AG09319 (cell line): ENCODE data around the gene EPOP.

Source experiments
- DNase-seq: peaks from one replicate; pipeline ENCODE4 v3.0.0-alpha.2; 2010; ENCODE audit warnings: low read depth; ENCODE audit errors: extremely low read depth
- TF ChIP-seq, protein P1 (sequence below): IDR thresholded peaks from 2 replicates; pipeline ENCODE4 v1.5.1; 2011; ENCODE audit warnings: low read depth, mild to moderate bottlenecking, inconsistent platforms, low read length, moderate library complexity

The EPOP gene

DNA sequence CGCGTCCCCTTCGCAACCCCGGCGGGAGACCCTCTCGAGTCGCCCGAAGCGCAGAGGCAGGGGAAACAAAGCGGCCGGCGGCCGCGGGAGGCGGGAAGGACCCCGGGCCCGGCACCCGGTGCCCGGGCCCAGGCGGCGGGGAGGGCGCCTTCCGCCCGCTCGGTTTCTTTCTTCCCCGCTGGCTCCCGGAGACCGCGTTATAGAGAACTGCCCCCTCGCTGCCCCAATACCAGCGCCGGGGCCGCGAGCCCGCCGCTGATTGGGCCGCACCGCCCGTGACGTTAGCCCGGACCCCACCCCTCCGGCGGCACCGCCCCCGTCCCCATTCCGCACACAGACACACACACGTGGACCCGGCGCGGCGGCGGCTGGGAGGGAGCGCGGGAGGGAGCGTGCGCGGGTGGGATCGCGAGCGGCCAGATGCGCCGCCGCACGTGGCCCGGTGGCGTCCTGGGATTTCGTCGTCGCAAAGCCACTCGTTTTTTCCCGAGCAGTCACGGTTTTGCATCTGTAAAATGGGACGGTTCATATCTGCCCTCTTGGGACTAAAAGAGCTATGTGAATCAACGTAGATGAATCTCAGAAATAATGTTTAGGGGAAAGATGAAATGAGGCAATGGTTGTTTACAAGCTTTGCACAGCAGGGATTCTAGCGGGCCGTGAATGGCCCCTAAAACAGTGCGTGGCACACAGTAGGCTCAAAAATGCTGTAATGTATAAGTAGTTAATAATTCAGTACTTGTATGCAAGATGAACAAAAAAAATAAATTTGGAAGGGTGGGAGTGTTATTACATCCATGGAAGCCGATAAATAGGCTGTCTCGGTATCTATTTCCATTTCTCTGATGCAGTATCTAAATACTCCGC is at the start of gene EPOP:
TSS of gene EPOP (minus strand) at position 209 of the 867 bp plus-strand sequence. CDS start 462 bp downstream, outside the sequence.
- TF ChIP-seq, protein P1, sequence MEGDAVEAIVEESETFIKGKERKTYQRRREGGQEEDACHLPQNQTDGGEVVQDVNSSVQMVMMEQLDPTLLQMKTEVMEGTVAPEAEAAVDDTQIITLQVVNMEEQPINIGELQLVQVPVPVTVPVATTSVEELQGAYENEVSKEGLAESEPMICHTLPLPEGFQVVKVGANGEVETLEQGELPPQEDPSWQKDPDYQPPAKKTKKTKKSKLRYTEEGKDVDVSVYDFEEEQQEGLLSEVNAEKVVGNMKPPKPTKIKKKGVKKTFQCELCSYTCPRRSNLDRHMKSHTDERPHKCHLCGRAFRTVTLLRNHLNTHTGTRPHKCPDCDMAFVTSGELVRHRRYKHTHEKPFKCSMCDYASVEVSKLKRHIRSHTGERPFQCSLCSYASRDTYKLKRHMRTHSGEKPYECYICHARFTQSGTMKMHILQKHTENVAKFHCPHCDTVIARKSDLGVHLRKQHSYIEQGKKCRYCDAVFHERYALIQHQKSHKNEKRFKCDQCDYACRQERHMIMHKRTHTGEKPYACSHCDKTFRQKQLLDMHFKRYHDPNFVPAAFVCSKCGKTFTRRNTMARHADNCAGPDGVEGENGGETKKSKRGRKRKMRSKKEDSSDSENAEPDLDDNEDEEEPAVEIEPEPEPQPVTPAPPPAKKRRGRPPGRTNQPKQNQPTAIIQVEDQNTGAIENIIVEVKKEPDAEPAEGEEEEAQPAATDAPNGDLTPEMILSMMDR: no peak

DNA sequence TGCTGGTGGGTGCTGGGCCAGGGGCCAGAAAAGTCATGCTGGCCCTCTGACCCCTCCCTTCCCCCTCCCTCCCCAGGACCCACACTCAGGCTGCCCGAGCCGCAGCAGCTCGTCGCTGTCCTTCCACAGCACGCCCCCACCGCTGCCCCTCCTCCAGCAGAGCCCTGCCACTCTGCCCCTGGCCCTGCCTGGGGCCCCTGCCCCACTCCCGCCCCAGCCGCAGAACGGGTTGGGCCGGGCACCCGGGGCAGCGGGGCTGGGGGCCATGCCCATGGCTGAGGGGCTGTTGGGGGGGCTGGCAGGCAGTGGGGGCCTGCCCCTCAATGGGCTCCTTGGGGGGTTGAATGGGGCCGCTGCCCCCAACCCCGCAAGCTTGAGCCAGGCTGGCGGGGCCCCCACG is 47.0 kb upstream of the EPOP start:
- DNase-seq: no peak
- TF ChIP-seq, protein P1: no peak

More for the DNA sequence above, at the start of gene EPOP:
- peak; percentile 56 for DNase-seq

DNA sequence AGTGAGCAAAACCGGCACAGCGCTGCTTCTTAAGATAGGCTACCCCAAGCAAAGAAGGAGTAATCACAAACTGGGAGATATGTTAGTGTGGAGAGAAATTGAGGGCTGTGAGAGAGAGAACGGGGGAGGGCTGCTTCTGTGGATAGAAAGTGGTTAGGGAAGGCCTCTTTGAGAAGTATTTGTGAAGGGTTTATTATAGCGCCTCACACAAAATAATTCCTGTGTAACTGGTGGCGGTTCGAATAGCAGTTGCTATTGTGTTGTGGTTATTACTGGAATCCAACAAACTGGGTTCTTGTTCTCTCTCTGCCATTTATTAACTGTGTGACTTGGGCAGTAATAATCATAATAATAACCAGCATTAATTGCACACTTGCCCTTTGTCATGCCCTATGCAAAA is 46.2 kb upstream of the EPOP start:
- no peak for DNase-seq
- TF ChIP-seq, protein P1: no peak

DNA sequence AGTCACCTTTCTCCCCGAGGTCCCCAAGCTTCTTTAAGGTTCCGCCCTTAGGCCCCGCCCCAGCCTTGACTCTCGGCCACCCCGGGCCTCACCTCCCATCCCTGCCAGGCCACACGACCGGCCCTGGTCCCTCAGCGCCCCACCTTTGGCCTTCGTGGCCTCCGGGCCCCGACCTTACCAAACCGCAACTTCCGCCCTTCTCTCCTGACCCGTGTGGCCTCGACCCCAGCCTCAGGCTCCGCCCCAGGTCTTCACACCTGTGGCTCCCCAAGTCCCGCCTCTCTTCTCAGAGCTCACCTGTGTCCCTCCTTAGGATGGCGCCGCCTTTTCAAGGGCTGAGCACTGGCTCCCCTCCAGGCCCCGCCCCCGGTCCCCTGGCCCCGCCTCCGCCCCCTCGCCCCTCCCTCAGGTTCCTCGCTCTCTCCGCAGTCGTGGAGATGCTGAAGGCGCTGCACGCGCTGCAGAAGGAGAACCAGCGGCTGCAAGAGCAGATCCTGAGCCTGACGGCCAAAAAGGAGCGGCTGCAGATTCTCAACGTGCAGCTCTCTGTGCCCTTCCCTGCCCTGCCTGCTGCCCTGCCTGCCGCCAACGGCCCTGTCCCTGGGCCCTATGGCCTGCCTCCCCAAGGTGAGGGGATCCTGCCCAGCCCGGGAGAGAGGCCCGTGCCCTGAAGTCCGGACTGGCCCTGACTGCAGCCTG is 45.3 kb upstream of the EPOP start:
- no peak for DNase-seq
- TF ChIP-seq, protein P1: no peak

DNA sequence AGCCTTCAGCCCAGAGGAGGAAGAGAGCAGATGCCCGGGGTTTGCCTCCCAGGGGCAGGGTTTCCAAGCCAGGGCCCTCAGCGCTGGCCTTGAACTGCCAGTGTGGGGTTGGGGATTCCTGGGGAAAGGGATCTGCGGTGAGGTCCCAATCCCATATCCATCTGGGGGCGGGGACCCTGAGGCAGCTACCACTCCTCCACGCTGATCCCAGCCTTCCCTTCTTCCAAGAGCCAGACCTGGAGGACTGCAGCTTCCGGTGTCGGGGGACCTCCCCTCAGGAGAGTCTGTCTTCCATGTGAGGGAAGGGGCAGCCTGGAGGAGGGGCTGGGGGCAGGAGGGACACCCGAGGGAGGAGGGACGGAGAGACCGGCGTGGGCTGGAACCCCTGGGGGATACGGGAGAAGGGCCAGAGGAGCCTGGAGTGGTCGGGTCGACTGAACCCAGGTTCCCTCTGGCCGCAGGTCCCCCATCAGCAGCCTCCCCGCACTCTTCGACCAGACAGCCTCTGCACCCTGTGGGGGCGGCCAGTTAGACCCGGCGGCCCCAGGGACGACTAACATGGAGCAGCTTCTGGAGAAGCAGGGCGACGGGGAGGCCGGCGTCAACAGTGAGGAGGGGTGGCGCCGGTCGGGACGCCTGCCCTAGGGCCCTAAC is 44.7 kb upstream of the EPOP start:
- DNase-seq: no peak
- TF ChIP-seq, protein P1: no peak

DNA sequence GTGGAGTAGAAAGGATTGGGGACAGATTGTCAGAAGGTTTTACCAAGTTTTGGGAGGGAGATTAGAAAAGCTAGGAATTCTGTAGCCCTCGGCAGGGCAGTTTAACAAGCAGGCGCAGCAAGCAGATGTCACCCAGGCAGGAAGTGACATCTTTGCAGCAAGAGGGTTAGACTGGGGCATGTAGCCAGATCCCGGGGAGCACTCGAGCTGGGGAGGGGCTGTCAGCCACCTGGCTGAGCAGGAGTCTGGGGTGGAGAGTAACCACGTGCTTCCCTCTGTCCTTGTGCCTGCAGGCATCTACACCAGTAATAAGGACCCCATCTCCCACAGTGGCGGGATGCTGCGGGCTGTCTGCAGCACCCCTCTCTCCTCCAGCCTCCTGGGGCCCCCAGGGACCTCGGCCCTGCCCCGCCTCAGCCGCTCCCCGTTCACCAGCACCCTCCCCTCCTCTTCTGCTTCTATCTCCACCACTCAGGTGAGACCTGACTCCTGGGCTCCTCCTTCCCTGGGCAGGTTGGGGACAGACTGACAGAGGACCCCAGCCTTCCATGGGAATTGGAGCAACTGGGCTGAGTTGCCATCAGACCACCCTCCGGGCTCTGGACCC is 42.5 kb upstream of the EPOP start:
- DNase-seq: no peak
- TF ChIP-seq, protein P1: no peak
